K562 (cell line): ENCODE results near the gene MAU2. TPM values are rescaled to one million over a fixed set of nuclear protein-coding genes. Genes with fewer than 3 reads are reported as not detected.
A peak's percentile ranks its signal among the peaks of the same experiment; 100 is the strongest.

Experiments
- BRD4 ChIP-seq: fragments of 200-600 bp; sonication (generic); IDR thresholded peaks from 2 replicates; pipeline ENCODE4 v1.6.1; 2017; ENCODE audit warnings: inconsistent platforms
- BRF2 ChIP-seq: IDR thresholded peaks from 3 replicates; pipeline ENCODE4 v1.6.1; 2011; ENCODE audit warnings: borderline replicate concordance, mild to moderate bottlenecking; ENCODE audit not compliant: insufficient read length, insufficient read depth
- CHD4 ChIP-seq: fragments of 200-600 bp; sonication (generic); IDR thresholded peaks from 3 replicates; pipeline ENCODE4 v1.6.1; 2012; ENCODE audit warnings: low read depth, mild to moderate bottlenecking, mixed read lengths, low read length, inconsistent platforms; ENCODE audit not compliant: insufficient read depth, insufficient replicate concordance, poor library complexity, severe bottlenecking
- CTCF ChIP-seq, 3 experiments: IDR thresholded peaks in 2 of 3; conservative IDR thresholded peaks in 1 of 3; 2 replicates each; pipeline ENCODE4 v1.5.1; 2011 to 2012; ENCODE audit warnings: low read length in 3 of 3, mild to moderate bottlenecking in 3 of 3, control low read depth in 2 of 3, improper control_type of control experiment in 1 of 3, inconsistent platforms in 1 of 3, low read depth in 1 of 3, mixed read lengths in 1 of 3, moderate library complexity in 1 of 3; ENCODE audit not compliant: insufficient read depth in 2 of 3
- DPF2 ChIP-seq: fragments of 450-650 bp; IDR thresholded peaks from 2 replicates; pipeline ENCODE4 v1.6.1; 2016
- ELF4 ChIP-seq: fragments of 450-650 bp; formaldehyde crosslinking; IDR thresholded peaks from 2 replicates; pipeline ENCODE4 v1.4.0; 2022; ENCODE audit warnings: missing genetic modification characterization
- GTF2E2 ChIP-seq: fragments of 200-800 bp; sonication (Bioruptor generic); IDR thresholded peaks from 2 replicates; pipeline ENCODE4 v1.6.1; 2016; ENCODE audit warnings: missing genetic modification characterization, missing compliant biosample characterization
- HMG20B ChIP-seq: fragments of 250-450 bp; sonication (Bioruptor Pico); IDR thresholded peaks from 2 replicates; pipeline ENCODE4 v1.5.0; 2021; ENCODE audit warnings: mild to moderate bottlenecking
- HNRNPL ChIP-seq: fragments of 200-400 bp; formaldehyde crosslinking; IDR thresholded peaks from 2 replicates; pipeline ENCODE4 v1.6.1; 2017; ENCODE audit warnings: low read depth, mild to moderate bottlenecking, low read length
- KLF16 ChIP-seq: IDR thresholded peaks from 2 replicates; pipeline ENCODE4 v1.6.1; 2016; ENCODE audit warnings: antibody characterized with exemption
- NONO ChIP-seq, 2 experiments: fragments of 200-400 bp in 1 of 2; fragments of 450-650 bp in 1 of 2; formaldehyde crosslinking in 1 of 2; IDR thresholded peaks; 2 replicates each; pipeline ENCODE4 v1.6.1; 2017; ENCODE audit warnings: low read depth in 2 of 2, mild to moderate bottlenecking in 2 of 2, moderate library complexity in 2 of 2, low read length in 1 of 2
- POLR2G ChIP-seq: fragments of 200-400 bp; formaldehyde crosslinking; IDR thresholded peaks from 2 replicates; pipeline ENCODE4 v1.6.1; 2017; ENCODE audit warnings: low read depth, mild to moderate bottlenecking, antibody characterized with exemption, low read length, moderate library complexity
- RBM25 ChIP-seq: fragments of 200-400 bp; formaldehyde crosslinking; IDR thresholded peaks from 2 replicates; pipeline ENCODE4 v1.6.1; 2018; ENCODE audit warnings: low read length, low read depth, moderate library complexity; ENCODE audit not compliant: severe bottlenecking
- SNIP1 ChIP-seq: fragments of 450-650 bp; IDR thresholded peaks from 2 replicates; pipeline ENCODE4 v1.7.1; 2017; ENCODE audit warnings: low read depth, mild to moderate bottlenecking
- ZNF512 ChIP-seq: IDR thresholded peaks from 2 replicates; pipeline ENCODE4 v1.6.1; 2016; ENCODE audit warnings: missing genetic modification characterization, missing compliant biosample characterization
- polyA plus RNA-seq, 8 experiments: library from polyadenylated mRNA; depleted of rRNA in 4 of 8; stranded (reverse) in 5 of 8; unstranded in 3 of 8; fragments of >200 nt; fragmentation: Nextera tagmentation in 2 of 8; fragmentation: Illumina TruSeq in 1 of 8; extraction: Ambion mirVana in 2 of 8; extraction: Trizol in 1 of 8; gene quantifications; 2 replicates each; pipeline versions ENCODE4 v1.2.1 to v1.2.3, GENCODE V29; 2011 to 2014; ENCODE audit warnings: inconsistent platforms in 1 of 8, missing spikeins in 1 of 8
- total RNA-seq, 7 experiments: library from RNA; depleted of rRNA in 6 of 7; stranded (reverse); fragments of >200 nt in 6 of 7; fragmentation: Illumina TruSeq in 2 of 7; extraction: Trizol in 2 of 7; gene quantifications; 2 replicates each; pipeline versions ENCODE4 v1.2.1 to v1.2.3, GENCODE V29; 2011 to 2021; ENCODE audit warnings: low replicate concordance in 1 of 7
- TF ChIP-seq, protein P1 (sequence below): sonication (generic); formaldehyde crosslinking; IDR thresholded peaks from 2 replicates; pipeline ENCODE4 v1.9.0; 2022; ENCODE audit warnings: mild to moderate bottlenecking, missing genetic modification reagents
- TF ChIP-seq, protein P2 (sequence below): sonication (generic); formaldehyde crosslinking; IDR thresholded peaks from 2 replicates; pipeline ENCODE4 v1.8.1; 2022; ENCODE audit warnings: missing genetic modification reagents
- TF ChIP-seq, protein P3 (sequence below): fragments of 450-650 bp; IDR thresholded peaks from 2 replicates; pipeline ENCODE4 v1.6.1; 2016; ENCODE audit warnings: mild to moderate bottlenecking

The MAU2 gene
- total and polyA plus RNA-seq, 9 of the 15 experiments (the other 6 are each of a cell fraction or from before 2014, with no cell fraction given): 1.2 to 48.1 (median 19.4) TPM

DNA sequence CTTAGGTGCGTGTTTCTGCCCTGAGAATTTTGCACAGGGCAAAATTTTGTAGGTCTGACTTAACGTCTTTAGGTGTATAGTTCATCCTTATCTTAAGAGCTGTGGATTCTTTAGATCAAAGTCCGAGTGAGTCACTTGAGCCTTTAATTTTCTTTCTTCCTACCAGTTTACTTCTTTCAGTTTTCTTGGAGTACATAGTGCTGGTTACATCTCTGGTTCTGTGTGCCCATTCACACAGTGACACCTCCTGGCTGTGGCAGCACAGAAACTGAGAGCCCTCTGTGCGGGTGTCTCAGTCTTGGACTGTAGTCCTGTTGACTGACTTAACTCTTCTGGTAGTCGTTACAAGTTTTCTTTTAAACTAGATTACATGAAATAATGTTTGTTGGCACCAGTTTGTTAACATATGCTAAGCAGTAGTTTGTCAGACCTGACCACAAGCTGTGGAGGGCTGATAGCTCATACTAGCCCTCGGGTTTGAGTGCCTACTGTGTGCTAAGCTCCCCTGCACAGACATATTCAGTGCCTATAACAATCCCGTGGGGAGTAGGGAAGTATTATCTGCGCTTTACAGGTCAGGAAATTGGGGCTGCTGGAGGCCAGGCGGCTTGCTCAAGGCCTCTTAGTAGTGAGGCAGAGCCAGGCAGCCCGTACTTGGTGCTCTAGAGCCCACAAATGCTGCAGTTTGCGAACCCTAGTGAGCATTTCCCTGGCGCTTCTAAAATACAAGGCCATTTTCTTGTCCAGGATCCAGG, 86.4 kb downstream of the MAU2 start (continued):
- TF ChIP-seq NONO (IDR thresholded peaks at IDR 0.05; ENCODE audit: low read depth in 2 of 2, low read length in 1 of 2) (0 out of 4 replicates have a peak, but pooled peaks of 1 of the 2 experiments have one; percentile 36), POLR2G (no peak), BRF2 (no peak), HNRNPL (no peak), HMG20B (CRISPR knock-in tag) (no peak), ZNF512 (tag) (no peak), CHD4 (no peak), RBM25 (no peak), SNIP1 (no peak), GTF2E2 (no peak), CTCF (IDR thresholded peaks at IDR 0.05 in 2 of 3, conservative IDR thresholded peaks at IDR 0.05 in 1 of 3; ENCODE audit: insufficient read depth in 2 of 3, low read depth in 1 of 3, low read length in 3 of 3) (peak; percentile 39 to 52 (median 46); a peak in 5 of 6 replicates), DPF2 (0 out of 2 replicates have a peak, but pooled peaks have one; percentile 34), KLF16 (no peak), BRD4 (no peak), ELF4 (CRISPR knock-in tag) (no peak)
- TF ChIP-seq, protein P1, sequence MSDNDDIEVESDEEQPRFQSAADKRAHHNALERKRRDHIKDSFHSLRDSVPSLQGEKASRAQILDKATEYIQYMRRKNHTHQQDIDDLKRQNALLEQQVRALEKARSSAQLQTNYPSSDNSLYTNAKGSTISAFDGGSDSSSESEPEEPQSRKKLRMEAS: 0 out of 2 replicates have a peak, but pooled peaks have one; percentile 17
- TF ChIP-seq, protein P2, sequence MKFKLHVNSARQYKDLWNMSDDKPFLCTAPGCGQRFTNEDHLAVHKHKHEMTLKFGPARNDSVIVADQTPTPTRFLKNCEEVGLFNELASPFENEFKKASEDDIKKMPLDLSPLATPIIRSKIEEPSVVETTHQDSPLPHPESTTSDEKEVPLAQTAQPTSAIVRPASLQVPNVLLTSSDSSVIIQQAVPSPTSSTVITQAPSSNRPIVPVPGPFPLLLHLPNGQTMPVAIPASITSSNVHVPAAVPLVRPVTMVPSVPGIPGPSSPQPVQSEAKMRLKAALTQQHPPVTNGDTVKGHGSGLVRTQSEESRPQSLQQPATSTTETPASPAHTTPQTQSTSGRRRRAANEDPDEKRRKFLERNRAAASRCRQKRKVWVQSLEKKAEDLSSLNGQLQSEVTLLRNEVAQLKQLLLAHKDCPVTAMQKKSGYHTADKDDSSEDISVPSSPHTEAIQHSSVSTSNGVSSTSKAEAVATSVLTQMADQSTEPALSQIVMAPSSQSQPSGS: no peak
- TF ChIP-seq, protein P3, sequence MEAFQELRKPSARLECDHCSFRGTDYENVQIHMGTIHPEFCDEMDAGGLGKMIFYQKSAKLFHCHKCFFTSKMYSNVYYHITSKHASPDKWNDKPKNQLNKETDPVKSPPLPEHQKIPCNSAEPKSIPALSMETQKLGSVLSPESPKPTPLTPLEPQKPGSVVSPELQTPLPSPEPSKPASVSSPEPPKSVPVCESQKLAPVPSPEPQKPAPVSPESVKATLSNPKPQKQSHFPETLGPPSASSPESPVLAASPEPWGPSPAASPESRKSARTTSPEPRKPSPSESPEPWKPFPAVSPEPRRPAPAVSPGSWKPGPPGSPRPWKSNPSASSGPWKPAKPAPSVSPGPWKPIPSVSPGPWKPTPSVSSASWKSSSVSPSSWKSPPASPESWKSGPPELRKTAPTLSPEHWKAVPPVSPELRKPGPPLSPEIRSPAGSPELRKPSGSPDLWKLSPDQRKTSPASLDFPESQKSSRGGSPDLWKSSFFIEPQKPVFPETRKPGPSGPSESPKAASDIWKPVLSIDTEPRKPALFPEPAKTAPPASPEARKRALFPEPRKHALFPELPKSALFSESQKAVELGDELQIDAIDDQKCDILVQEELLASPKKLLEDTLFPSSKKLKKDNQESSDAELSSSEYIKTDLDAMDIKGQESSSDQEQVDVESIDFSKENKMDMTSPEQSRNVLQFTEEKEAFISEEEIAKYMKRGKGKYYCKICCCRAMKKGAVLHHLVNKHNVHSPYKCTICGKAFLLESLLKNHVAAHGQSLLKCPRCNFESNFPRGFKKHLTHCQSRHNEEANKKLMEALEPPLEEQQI: no peak
